ENCODE measurements around the gene AIP. TPM values are rescaled to one million over a fixed set of nuclear protein-coding genes. Genes with fewer than 3 reads are reported as not detected.
A peak's percentile ranks its signal among the peaks of the same experiment; 100 is the strongest.
"Not testable (repeated sequence)": the region's sequence is repeated elsewhere in the genome, so short reads cannot be mapped to it uniquely, and the experiment has no call there.

Gene AIP
- total RNA-seq, 1 donor from 2014 or later = 32.9 TPM

DNA sequence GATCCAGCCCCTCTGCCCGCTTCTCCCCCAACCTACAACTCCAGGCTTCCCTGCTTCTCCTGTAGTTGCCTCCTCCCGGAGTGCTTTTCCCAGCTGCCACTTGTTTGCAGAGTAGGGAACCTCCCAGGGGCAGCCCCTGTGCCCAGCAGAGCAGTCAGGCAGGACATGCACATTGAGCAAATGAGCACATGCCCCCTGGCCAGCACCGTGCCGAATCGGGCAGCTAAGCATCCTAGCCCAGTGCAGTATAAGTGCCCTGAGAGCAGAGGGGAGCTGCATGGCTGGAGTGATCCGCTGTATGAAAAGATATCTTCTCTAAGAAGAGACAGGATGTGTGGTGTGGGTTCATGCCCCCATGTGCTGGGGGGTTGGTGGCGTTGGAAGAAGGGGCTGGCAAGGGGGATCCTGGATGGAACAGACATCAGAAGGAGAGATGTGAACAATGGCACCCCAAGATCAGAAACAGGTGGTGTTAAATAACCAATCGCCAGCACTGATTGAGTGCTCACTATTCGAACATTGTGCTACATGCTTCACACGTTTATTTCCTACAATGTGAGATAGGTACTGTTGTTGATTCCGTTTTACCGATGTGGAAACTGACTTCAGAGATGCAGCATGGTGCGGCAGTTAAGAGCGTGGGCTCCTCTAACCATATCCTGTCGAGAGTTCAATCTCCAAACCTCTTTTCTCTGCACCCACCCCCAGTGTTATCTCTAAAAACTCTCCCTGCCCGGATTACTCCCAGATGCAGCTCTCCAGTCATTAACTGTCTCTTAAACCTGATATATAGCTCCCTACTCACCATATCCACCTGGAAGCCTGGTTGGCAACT is 1.2 kb downstream of the AIP start:
- peaks cover 16% of the 10 kb centered on the region for H3K4me1 Mint-ChIP-seq (ENCODE audit: unreplicated experiment)
- H3K27me3 Mint-ChIP-seq (ENCODE audit: unreplicated experiment) = peaks cover 14% of the 10 kb centered on the region
- H3K4me3 Mint-ChIP-seq (ENCODE audit: unreplicated experiment) = peak overlapping the region; percentile 60
- TF ChIP-seq, protein P1, sequence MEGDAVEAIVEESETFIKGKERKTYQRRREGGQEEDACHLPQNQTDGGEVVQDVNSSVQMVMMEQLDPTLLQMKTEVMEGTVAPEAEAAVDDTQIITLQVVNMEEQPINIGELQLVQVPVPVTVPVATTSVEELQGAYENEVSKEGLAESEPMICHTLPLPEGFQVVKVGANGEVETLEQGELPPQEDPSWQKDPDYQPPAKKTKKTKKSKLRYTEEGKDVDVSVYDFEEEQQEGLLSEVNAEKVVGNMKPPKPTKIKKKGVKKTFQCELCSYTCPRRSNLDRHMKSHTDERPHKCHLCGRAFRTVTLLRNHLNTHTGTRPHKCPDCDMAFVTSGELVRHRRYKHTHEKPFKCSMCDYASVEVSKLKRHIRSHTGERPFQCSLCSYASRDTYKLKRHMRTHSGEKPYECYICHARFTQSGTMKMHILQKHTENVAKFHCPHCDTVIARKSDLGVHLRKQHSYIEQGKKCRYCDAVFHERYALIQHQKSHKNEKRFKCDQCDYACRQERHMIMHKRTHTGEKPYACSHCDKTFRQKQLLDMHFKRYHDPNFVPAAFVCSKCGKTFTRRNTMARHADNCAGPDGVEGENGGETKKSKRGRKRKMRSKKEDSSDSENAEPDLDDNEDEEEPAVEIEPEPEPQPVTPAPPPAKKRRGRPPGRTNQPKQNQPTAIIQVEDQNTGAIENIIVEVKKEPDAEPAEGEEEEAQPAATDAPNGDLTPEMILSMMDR (IDR thresholded peaks at IDR 0.05; ENCODE audit: unreplicated experiment) = no peak
- no peak for DNase-seq (ENCODE audit: low spot score)
- H3K27ac Mint-ChIP-seq (ENCODE audit: unreplicated experiment) = no peak overlapping the region
- peaks cover 24% of the 10 kb centered on the region for H3K36me3 Mint-ChIP-seq (ENCODE audit: low read depth, unreplicated experiment)
- H3K9me3 Mint-ChIP-seq (ENCODE audit: unreplicated experiment) = no peaks in the 10 kb centered on the region

- Mint-ChIP-seq H3K36me3 (ENCODE audit: low read depth, unreplicated experiment) (peaks cover 29% of the 10 kb centered on the region), H3K4me1 (ENCODE audit: unreplicated experiment) (peaks cover 16% of the 10 kb centered on the region), H3K27ac (ENCODE audit: unreplicated experiment) (no peak overlapping the region), H3K27me3 (ENCODE audit: unreplicated experiment) (peaks cover 16% of the 10 kb centered on the region), H3K9me3 (ENCODE audit: unreplicated experiment) (no peaks in the 10 kb centered on the region), H3K4me3 (ENCODE audit: unreplicated experiment) (peak overlapping the region; percentile 53)
- no peak for DNase-seq (ENCODE audit: low spot score)
- TF ChIP-seq, protein P1 (IDR thresholded peaks at IDR 0.05; ENCODE audit: unreplicated experiment) = no peak
Measured at GRCh38 chr11:67484847-67485311, 2.1 kb downstream of the AIP start.

- not testable (repeated sequence) for DNase-seq (ENCODE audit: low spot score)
- H3K4me3 Mint-ChIP-seq (ENCODE audit: unreplicated experiment) = peak overlapping the region; percentile 26
Measured at GRCh38 chr11:67485873-67486361, 3.1 kb downstream of the AIP start.

DNA sequence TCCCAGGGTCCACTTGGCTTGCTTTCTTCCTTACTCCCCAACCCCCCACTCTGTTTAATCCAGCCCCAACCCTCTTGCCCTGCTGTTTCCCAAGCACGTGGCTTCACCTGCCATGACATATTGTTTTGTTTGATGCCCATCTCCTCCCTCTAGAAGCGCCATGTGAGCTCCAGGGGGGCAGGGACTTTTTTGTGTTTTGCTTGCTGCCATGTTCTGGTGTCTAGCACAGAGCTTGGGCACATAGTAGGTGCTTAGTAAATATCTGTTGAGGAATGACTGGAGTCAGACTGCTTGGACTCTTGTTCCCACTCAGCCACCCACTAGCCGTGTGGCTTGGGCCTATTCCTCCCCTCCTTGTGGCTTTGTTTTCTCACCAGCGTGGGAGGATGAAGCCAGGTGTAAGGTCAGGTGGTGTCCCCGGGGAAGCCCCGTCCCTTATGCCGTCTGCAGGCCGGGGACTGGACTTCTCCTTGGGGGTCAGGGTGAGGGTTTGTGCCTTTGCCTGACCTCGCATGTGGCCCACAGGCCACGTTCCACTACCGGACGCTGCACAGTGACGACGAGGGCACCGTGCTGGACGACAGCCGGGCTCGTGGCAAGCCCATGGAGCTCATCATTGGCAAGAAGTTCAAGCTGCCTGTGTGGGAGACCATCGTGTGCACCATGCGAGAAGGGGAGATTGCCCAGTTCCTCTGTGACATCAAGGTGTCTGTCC is 3.8 kb downstream of the AIP start:
- H3K27ac Mint-ChIP-seq (ENCODE audit: unreplicated experiment) = peak overlapping the region; percentile 43
- no peak for DNase-seq (ENCODE audit: low spot score)
- H3K4me3 Mint-ChIP-seq (ENCODE audit: unreplicated experiment) = peak overlapping the region; percentile 26
- peaks cover 29% of the 10 kb centered on the region for H3K36me3 Mint-ChIP-seq (ENCODE audit: low read depth, unreplicated experiment)
- no peaks in the 10 kb centered on the region for H3K9me3 Mint-ChIP-seq (ENCODE audit: unreplicated experiment)
- peaks cover 16% of the 10 kb centered on the region for H3K27me3 Mint-ChIP-seq (ENCODE audit: unreplicated experiment)
- H3K4me1 Mint-ChIP-seq (ENCODE audit: unreplicated experiment) = peaks cover 16% of the 10 kb centered on the region
- TF ChIP-seq, protein P1 (IDR thresholded peaks at IDR 0.05; ENCODE audit: unreplicated experiment) = no peak

More at GRCh38 chr11:67485873-67486361, 3.1 kb downstream of the AIP start:
- Mint-ChIP-seq H3K27me3 (ENCODE audit: unreplicated experiment) (peaks cover 16% of the 10 kb centered on the region), H3K36me3 (ENCODE audit: low read depth, unreplicated experiment) (peaks cover 29% of the 10 kb centered on the region), H3K4me1 (ENCODE audit: unreplicated experiment) (peaks cover 16% of the 10 kb centered on the region), H3K27ac (ENCODE audit: unreplicated experiment) (peak overlapping the region; percentile 43)
- not testable (repeated sequence) for H3K9me3 Mint-ChIP-seq (ENCODE audit: unreplicated experiment)

DNA sequence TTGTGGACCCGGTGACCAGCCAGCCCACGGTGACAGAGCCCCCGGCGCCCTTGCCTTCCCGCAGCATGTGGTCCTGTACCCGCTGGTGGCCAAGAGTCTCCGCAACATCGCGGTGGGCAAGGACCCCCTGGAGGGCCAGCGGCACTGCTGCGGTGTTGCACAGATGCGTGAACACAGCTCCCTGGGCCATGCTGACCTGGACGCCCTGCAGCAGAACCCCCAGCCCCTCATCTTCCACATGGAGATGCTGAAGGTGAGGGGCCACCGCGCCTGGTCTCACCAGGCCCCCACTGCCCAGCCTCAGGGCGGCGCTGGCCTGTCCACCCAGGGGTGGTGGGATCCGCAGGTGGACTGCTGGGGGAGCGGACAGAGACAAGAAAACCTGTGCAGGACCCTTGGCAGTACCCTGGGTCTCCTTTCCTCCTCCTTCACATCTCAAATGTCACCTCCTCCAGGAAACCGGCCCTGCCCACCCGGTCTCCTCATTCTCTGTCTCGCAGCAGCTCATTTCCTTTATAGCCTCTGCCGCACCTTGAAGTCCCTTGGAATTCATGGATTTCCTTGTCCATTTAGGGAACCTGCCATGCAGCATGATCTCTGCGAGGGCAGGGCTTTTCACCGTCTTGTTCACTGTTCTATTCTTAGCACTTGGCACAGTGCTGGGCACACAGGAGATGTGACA is 6.5 kb downstream of the AIP start:
- H3K36me3 Mint-ChIP-seq (ENCODE audit: low read depth, unreplicated experiment) = peaks cover 27% of the 10 kb centered on the region
- no peaks in the 10 kb centered on the region for H3K9me3 Mint-ChIP-seq (ENCODE audit: unreplicated experiment)
- no peak overlapping the region for H3K27ac Mint-ChIP-seq (ENCODE audit: unreplicated experiment)
- TF ChIP-seq, protein P1 (IDR thresholded peaks at IDR 0.05; ENCODE audit: unreplicated experiment) = no peak
- H3K27me3 Mint-ChIP-seq (ENCODE audit: unreplicated experiment) = peaks cover 12% of the 10 kb centered on the region
- DNase-seq (ENCODE audit: low spot score) = no peak
- peak overlapping the region; percentile 12 for H3K4me3 Mint-ChIP-seq (ENCODE audit: unreplicated experiment)
- H3K4me1 Mint-ChIP-seq (ENCODE audit: unreplicated experiment) = peaks cover 9% of the 10 kb centered on the region
